Fibroblast of skin of left quadriceps (primary cell): ENCODE measurements around the gene ERC2.
A peak's percentile ranks its signal among the peaks of the same experiment; 100 is the strongest.

Source experiments
- DNase-seq, 2 experiments: peaks; one replicate each; pipeline ENCODE4 v3.0.0-alpha.2; 2013; ENCODE audit warnings: low read depth in 2 of 2

The ERC2 gene

DNA sequence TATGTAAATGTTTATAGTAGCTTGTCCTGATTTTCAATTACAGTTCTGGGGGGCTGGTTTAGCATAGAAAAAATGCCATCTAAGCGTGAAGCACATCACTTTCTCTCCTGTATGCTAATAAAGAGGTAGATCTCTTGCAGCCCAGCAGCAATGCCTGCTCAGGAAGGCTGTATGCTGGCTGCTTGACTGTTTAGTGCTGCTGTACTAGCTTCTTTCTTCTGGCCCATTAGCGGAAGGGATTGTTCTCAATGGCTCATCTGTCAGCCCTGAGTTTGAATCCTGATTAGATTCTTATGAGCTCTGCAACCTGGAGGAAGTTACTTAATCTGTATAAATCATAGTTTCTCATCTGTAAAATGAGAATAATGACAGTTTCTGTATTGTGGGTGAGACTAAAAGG is 478.9 kb downstream of the ERC2 start:
- DNase-seq = no peak

DNA sequence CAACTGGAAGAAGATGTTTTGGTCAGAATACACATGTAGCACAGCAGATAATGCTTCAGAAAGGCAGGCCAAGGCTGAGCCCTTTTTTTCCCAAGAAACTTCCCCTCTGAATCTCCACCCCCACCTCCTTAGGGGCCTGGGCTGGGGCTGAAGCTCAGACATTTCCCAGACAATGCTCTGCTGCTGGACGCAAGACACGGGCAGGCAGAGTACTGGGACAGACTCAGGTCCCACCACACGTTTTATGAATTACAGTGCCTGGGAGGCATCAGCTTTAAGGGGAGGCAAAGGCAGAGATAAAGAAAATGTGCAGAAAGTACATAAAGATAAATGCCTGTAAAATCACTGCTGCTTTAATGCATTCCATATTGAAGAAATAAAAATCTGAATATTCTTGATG is 479.4 kb downstream of the ERC2 start:
- DNase-seq = no peak

DNA sequence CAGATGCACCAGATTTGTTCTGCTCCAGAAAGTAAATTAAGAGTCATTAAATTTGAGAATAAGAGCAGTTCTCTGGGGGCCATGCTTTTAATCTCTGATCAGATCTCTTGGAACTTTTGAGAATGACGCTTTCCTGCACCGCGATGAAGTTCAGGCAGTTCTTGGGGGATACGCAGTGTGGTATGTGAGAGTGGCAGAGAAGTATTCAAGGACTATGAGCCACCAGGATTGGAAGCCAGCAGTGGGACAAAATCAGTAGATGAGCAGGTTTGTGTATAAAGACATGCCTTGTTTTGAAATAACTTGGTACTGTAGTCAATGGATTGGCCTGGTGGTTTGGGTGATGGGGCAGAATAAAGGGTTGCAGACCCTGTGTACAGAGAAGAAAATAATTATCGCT is 483.6 kb downstream of the ERC2 start:
- peak in 1 of 2 experiments; percentile 23 for DNase-seq

DNA sequence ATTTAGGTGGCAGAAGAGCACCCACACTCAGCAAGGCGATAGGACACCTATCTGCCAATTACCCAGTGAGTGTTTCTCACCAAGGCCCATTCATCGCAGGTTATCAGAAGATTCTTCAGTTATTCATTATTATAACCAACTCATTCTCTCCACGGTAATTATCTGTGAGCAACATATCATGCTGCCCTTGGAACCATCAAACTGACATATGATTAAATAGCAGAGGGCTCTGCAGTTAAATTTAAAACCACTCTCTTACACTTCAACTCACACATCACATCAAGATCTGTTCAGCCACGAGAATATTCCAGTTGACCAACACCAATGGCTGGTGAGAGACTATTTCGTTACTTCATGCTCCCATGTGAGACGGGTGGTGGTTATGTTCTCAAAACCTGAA is 489.3 kb downstream of the ERC2 start:
- DNase-seq = no peak

DNA sequence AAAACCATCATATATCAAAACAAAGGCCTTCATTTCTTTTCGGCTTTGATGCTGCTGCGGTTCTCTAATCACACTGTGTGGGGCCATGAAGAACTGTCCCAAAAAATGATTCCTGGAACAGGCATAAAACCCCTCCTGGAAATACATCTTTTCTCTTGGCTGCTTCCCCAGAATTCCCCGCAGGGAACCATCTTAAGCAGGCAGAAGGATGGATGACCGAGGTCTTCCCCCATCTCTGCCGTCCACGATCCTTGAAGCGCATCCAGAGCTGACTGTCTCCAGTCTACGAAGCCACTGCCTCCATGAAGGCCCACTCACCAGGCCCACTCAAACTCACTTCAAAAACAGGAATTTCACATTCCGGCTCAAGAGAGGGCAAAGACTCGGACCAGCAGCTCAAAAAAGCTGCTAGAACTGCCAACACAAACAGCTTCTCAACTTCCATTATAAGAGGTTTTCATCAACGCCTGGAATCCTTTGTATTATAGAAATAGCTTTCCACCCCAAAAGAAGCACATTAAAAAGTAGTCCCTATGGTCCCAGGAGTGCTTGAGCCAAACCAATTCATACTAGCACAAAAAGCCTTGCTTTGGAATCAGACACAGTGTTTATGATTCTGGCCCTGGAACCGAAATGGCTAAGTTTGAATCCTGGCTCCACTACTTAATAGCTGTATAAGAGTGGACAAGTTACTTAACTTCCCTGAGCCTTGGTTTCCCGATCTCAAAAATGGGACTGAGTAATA is 493.7 kb downstream of the ERC2 start:
- DNase-seq = no peak

DNA sequence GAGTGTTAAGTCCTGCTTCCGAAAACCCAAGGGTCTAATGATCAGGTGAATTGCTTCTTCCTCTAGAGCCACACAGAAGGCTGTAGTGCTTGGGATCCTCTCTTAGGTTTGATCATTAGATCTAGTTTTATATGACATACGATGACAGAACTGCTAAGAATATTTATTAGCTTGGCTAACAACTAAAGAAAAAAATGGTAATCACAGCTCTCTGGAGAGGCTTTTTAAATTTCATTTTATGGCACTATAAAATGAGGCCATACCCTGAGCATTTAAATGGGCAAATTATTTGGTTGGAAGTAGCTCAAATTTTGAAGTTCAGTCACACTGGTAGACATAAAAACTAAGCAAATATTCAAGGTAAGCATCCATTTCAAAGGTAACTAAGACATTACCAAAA is 498.6 kb downstream of the ERC2 start:
- DNase-seq = no peak

DNA sequence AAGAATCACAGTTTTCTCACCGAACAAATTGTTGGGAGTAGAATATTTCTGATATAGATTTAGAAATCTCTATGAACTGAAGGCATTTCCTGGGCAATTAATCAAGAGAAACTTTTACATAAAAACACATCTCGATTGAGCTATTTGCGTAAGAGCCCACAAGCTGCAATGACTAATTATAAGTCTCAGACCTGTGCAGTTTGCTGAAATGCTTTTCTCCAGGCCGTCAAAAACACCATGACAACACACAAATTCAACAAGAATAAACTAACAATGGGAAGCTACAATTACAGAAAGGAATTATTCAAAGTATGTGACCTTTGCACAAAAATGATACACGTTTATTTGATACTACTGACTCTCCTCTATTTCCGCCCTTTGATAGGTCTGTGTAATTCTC is 499.9 kb downstream of the ERC2 start:
- DNase-seq = peak; percentile 26 to 27

DNA sequence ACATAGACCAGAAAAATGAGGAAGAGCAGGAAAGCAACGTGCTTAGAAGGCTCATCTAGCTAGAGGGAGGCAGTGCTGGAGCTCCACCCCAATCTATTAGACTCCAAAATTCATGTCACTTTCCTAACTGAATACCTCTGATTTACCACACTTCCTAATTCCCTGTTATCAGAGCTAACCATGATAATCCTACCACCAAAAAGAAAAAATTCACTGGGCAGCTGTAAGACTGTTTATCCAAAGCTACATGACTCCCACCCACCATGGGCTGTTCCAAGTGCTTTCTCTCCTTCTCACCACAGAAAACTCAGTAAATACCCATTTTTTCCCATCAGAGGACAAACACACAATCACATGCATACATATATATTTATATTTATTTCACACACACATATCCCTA is 501.7 kb downstream of the ERC2 start:
- DNase-seq = no peak

DNA sequence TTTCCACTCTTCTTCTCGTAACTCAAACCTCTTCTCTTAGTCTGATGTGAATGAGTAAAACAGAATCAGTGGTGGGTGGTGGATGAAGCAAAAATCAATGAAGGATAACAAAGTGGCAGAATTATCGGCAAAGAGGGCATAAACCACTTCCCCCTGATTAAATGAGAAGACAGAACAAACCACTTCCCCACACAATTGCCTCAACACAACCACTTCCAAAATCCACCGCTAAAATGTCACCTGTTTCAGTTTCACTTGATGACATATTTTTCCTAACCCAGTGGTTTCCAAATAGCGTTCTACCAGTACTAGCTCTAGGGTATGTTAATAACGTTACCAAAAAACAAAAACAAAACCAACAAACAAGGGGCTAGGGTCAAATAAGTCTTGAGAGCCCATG is 502.5 kb downstream of the ERC2 start:
- no peak for DNase-seq

DNA sequence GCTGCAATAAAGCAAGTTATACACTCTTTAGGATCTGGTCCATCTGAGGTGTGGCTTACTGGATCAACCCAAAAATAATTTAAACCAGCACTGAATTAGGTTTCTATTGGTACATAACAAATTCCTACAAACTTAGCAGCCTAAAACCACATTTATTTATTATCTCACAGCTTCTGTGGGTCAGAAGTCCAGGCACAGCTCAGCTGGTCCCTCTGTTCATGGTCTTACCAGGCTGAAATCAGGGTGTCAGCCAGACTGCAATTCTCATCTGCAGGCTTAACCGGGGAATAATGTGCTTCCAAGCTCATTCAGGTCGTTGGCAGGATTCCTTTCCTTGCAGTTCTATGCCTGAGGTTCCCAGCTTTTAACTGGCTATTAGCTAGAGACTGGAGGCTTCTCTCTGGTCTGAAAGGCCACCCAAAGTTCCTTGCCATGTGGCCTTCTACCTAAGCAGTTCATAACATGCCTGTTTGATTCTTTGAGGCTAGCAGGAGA is 503.7 kb downstream of the ERC2 start:
- DNase-seq = no peak

DNA sequence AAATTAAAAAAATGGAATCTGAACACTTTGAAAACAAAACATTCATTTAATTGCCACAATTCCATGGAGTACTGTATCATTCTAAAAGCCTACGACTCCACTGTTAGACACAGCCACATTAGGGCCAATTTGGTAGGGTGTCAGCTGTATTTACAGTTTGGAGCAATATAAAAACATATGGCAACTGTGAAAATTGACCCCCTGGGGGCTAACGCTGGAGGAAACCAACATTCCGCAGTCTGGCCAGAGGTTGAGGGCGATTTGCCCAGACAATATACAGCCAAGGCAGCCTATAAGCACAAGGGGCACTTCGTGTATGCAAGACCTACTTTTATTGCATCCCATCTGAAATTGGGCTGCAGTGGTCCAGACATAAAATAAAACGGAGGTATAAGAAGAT is 504.7 kb downstream of the ERC2 start:
- DNase-seq = no peak

DNA sequence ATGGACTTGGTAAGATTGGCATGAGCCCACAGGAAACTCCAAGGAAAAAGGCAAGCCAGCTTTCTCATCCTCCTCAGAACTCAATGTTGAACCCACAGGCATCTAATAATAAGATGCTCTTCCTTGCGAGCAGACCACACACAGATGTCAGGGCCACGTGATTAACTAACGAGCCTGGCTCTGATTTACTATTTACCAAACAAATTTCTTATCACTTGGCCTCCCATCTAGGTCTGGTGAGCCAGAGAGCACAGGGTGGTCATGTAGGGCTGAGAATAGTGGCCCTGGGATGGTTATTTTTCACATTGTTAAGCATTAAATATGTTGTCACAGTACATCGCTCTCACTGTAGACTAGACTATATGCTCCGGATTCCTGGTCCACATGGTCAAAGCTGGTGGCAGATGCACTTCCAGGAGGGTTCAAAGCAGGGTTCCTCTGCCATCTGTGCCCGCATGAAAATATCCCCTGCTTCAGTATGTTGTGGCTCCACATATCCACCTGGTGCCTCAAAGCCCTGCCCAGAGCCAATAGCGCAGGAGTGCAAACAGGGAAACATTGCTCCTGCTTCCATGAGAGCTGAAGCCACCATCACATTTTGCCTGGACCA is 508.7 kb downstream of the ERC2 start:
- no peak for DNase-seq

DNA sequence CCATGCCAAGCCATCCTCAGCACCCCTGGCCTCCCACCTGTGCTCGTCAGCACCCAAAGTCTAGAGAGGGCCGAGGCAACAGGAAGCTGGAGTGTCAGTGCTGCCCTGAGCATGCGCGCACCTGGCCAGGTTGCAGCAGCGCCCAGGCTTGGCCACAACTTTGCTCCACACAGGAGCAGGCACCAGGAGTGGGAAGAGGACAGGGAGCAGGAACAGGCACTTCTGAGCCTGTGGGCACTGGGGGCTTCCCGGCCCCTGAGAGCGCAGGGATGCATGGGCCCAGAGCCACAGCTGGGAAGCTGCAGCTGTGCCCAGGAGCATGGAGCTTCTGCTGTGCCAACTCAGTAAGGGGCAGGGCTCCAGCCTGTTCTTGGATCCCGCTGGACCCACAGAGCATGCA is 509.7 kb downstream of the ERC2 start:
- DNase-seq = no peak

DNA sequence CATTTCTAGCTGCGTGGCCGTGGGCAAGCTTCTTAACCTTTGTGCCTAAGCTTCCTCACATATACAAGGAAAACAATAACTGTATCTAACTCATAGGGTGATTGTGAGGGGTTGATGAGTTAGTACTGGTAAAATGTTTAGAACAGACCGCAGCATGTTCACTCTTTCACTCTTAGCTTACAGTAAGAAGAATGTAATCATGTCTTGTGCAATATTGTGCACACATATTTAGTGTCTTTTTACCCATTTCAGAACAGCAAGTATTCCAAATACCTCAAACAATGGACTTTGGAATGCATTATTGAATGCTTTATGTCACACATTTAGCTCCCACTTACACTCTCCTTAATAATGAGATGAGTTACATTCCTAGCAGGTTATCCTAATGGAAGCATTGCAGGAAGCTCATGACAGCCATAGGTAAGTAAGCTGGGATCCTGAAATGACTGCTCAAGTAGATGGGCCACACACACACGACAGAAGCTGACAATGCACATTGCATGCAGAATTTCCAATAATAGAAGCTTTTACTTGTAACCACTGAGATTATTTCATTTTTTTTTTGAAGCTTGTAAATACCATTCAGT is 512.3 kb downstream of the ERC2 start:
- DNase-seq = no peak

DNA sequence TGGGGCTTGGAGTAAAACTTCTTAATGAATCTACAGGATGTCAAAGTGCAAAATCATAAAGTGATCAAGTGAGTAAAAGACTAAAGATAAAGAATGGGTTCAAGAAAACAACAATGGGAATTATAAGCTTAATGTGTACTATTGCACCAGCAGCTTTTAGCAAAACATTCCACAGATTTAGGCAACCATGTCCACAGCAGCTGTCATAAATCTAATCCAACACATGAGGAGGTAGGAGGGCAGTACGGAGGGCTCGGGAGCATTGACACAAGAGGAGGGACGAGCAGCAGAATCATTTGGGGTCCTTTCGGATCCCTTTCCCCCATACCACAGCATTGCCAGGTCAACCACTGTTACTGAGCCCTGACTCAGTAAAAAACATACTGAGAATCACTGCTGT is 516.9 kb downstream of the ERC2 start:
- no peak for DNase-seq

DNA sequence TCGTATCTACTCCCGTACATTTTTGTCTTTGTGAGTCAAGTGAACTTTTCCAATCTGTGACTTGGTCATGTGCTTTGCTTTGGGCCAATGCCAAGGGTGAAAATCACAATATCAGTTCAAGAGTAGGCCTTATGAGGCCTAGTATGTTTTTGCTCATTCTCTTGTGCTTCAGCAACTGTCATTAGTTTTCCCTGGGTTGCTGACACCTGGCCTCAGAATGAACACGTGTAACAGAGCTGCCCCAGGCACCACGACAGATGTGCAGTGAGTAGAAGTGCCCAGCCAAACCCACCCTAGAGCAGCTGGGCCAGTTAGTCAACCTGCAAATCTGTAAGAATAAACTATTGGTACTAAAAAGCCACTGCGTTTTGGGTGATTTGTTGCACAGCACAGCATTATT is 520.9 kb downstream of the ERC2 start:
- DNase-seq = no peak

DNA sequence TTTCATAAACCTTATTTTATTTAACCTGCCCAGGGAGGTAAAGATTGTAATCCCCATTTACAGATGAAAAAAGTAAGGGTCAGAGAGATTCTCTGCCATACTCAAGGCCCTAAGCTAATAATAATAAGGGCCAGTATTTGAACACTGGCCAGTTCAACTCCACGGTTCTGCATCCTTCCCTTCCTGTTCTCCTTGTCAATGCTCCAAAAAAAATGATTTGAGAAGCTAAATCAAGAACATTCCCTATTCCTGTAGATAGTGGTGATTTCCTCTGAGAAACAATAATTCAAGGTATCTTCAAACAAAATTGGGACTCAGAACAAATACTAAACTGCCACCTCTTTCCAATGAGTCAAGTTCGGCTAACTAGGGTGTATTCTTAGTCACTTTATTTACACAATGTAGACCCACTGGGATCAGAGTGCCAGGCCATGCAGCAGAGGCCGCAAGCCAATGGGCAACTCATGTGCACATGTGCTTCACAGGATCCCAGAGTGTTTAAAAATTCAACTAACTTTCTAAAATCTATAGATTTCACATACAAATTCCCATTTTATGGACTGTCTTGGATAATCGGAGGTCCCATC is 521.6 kb downstream of the ERC2 start:
- DNase-seq = no peak

DNA sequence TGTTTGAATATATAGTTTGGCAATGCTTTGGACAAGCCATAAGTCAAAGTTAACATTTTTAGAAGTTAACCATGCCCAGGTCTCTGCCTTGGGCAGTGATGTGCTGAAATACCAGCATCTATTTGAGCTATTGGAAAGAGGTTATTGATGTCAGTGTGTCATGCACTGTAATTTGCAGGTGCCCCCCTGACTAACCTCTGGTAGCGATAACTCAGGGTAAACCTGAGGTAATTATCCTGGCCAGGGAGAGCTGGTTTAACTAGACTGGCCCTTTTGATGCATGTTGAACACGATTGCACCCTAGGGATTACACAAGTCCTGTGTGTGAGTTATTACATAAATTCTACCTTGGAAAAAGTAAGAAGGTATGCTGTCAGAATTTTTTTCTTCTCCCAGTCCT is 525.4 kb downstream of the ERC2 start:
- DNase-seq = no peak

DNA sequence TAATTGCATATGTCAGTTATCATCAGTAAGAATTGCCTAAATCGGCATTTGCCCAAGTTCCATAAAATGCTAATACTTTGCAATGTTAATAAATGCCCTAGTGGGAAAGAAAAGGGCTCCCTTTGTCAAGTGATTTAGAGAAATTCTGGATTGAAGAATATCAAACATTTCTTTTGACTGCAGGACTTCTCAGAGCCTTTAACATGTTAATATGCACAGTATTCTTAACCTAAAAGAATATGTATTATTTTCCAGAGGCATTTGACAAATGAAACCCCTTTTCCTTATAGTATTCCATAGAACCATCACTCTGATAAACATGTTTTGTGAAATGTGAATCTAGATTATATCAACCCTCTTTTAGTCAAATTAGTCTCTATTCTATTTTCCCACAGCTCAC is 529.0 kb downstream of the ERC2 start:
- DNase-seq = no peak

DNA sequence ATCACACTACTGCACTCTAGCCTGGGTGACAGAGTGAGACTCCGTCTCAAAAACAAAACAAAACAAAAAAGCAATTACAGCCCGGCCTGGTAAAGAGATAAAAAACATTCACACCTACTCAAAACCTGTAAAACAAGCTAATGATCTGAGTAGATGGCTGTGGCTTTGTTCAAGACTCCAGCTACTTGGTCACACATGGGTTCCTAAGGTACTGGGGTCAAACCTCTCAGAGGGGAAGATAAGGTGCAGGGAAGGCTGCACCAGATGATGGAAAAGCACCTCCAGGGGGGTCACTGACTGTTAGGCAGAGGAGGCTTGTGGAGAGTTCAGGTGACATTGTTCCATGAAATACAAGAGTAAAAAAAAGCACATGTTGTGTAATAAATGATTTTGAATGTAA is 531.0 kb downstream of the ERC2 start:
- no peak for DNase-seq

DNA sequence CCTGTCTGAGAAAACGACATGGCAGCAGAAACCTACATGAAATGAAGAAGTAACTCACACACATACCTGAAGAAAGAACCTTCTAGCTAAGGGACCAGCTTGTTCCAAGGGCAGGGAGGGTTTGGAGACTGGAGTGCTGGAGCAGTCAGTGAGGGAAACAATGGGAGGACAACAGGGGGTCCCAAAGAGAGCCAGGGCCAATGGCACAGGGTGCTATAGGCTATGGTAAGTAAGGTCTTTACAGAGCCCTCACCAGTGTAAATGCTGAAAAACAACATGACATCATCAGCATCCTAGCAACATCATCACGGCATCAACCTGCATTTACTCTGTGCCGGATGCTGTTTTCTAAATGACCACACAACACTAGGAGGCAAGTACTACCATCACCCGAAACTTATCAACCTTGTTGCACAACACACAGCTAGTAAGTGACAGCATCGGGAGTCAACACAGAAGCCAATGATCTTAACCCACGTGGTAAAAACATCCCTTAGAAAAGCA is 531.7 kb downstream of the ERC2 start:
- no peak for DNase-seq

DNA sequence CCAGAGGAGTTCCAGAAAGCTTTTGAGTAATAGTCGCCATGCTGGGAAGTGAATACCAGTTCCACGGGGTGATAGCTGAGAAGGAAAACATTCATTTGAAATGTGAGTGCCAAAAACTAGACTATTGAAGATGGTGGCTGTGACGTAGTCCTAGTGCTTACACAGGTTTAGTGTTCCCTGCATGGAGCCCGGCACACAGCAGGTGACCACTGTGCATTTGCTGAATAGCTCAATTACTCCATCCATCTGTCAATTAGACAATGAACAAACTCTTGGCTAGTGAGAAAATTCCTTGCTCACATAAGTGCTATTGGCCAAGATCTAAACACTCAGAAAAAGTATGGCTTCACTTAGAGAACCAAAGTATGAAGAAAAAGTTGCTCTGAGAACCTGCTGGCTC is 533.0 kb downstream of the ERC2 start:
- no peak for DNase-seq

DNA sequence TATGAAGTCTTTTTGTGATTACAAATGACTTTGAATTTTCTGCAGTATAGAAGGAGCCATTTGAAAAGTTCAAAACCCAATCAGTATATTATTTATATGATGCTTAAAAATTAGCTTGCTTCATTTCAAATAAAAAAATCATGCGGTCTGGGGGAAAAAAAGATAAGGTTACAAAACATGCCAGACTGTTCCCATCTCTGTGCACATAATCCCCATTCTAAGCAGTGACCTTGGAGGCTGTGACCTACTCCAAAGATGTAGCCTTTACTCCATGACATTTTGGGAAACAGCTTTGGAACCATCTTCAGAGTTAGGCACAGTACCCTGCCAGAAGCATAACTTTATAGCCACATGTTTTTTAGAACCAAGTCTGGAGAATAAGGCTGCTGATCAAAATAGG is 533.5 kb downstream of the ERC2 start:
- DNase-seq = no peak
